A549 (cell line): Measurements from ENCODE around the gene CASP8. TPM values are rescaled to one million over a fixed set of nuclear protein-coding genes. Genes with fewer than 3 reads are reported as not detected.

ENCODE experiments used
- ATAC-seq, 2 experiments: fragments of 200-7000 bp in 1 of 2; fragments of >200 bp in 1 of 2; cut with Nextera tagmentation in 1 of 2; cut with Tn5 transposase in 1 of 2; 3 replicates each; pipeline versions ENCODE4 v1.8.0 to v1.9.1; 2018 to 2020; ENCODE audit warnings: mild to moderate bottlenecking in 1 of 2, moderate library complexity in 1 of 2
- CTCF ChIA-PET: fragments of 300-600 bp; sonication (Branson Sonifier 250); formaldehyde crosslinking; extraction: SDS; loops from one replicate; lab custom pipeline; 2021; ENCODE audit warnings: antibody characterized with exemption, inconsistent platforms; lab: Yijun Ruan, JAX
- POLR2A ChIA-PET: fragments of 350-600 bp; formaldehyde crosslinking; extraction: SDS; loops from one replicate; lab custom pipeline; 2021; ENCODE audit warnings: antibody characterized with exemption, inconsistent platforms; lab: Yijun Ruan, JAX
- DNase-seq, 2 experiments: peaks; one replicate each; pipeline versions ENCODE4 v3.0.0 to v3.0.0-alpha.2; 2011 to 2016; ENCODE audit warnings: low read depth in 1 of 2, low spot score in 1 of 2
- FAIRE-seq: peaks from 2 replicates; lab custom pipeline; 2011; peaks lifted over from hg19 to GRCh38; lab: Jason Lieb, UNC
- H3K27ac ChIP-seq, 2 experiments: fragments of >200 bp; sonication (Bioruptor Twin); formaldehyde crosslinking; 3 replicates each; pipeline ENCODE4 v1.5.1; 2016 to 2017
- H3K4me1 ChIP-seq: fragments of >200 bp; sonication (Bioruptor Twin); formaldehyde crosslinking; 3 replicates; pipeline ENCODE4 v1.6.1; 2016
- H3K4me2 ChIP-seq: fragments of >200 bp; sonication (Bioruptor Twin); formaldehyde crosslinking; 3 replicates; pipeline ENCODE4 v1.6.1; 2016
- H3K4me3 ChIP-seq: fragments of >200 bp; sonication (Bioruptor Twin); formaldehyde crosslinking; 3 replicates; pipeline ENCODE4 v1.5.1; 2016
- H3K9me3 ChIP-seq: fragments of >200 bp; sonication (Bioruptor Twin); formaldehyde crosslinking; 3 replicates; pipeline ENCODE4 v1.6.1; 2016
- CBX8 ChIP-seq: fragments of 200-600 bp; sonication (generic); IDR thresholded peaks from 2 replicates; pipeline ENCODE4 v1.6.1; 2016
- FOXS1 ChIP-seq: fragments of 250-450 bp; sonication (Bioruptor Pico); IDR thresholded peaks from 2 replicates; pipeline ENCODE4 v1.5.0; 2020; ENCODE audit warnings: mild to moderate bottlenecking, moderate library complexity
- JUN ChIP-seq, 2 experiments: fragments of >200 bp; sonication (Bioruptor Twin); formaldehyde crosslinking; IDR thresholded peaks; 2 replicates in 1 of 2; 3 replicates in 1 of 2; pipeline ENCODE4 v1.6.1; 2016 to 2017
- KDM1A ChIP-seq: fragments of 200-600 bp; sonication (generic); IDR thresholded peaks from 2 replicates; pipeline ENCODE4 v1.6.1; 2016; ENCODE audit warnings: low read depth, mild to moderate bottlenecking
- PHF8 ChIP-seq: fragments of 200-600 bp; sonication (generic); IDR thresholded peaks from 2 replicates; pipeline ENCODE4 v1.6.1; 2016; ENCODE audit warnings: low read depth, mild to moderate bottlenecking, antibody characterized with exemption, moderate library complexity, borderline replicate concordance
- POLR2A ChIP-seq: IDR thresholded peaks from 2 replicates; pipeline ENCODE4 v1.6.1; 2012; ENCODE audit warnings: mild to moderate bottlenecking, low read length
- RAD21 ChIP-seq, 2 experiments: fragments of >200 bp in 1 of 2; sonication (Bioruptor Twin) in 1 of 2; formaldehyde crosslinking in 1 of 2; IDR thresholded peaks in 1 of 2; conservative IDR thresholded peaks in 1 of 2; 2 replicates in 1 of 2; 3 replicates in 1 of 2; pipeline ENCODE4 v1.6.1; 2012 to 2018; ENCODE audit warnings: inconsistent platforms in 1 of 2
- RARB ChIP-seq: fragments of 250-450 bp; sonication (Bioruptor Pico); IDR thresholded peaks from 2 replicates; pipeline ENCODE4 v1.8.0; 2021; ENCODE audit warnings: mild to moderate bottlenecking, moderate library complexity
- SMC3 ChIP-seq: fragments of >200 bp; sonication (Bioruptor Twin); formaldehyde crosslinking; IDR thresholded peaks from 3 replicates; pipeline ENCODE4 v1.6.1; 2018; ENCODE audit warnings: inconsistent platforms
- TFCP2L1 ChIP-seq: fragments of 250-450 bp; sonication (Bioruptor Pico); IDR thresholded peaks from 2 replicates; pipeline ENCODE4 v1.5.0; 2021; ENCODE audit warnings: mild to moderate bottlenecking
- ZC3H11A ChIP-seq: fragments of 450-650 bp; IDR thresholded peaks from 2 replicates; pipeline ENCODE4 v1.6.1; 2014; ENCODE audit warnings: antibody characterized with exemption, mild to moderate bottlenecking
- WGBS: methylation state at CpG from one replicate; pipeline ENCODE4 v1.1.6; 2017; ENCODE audit errors: missing lambda C conversion rate; 5-methylcytosine and 5-hydroxymethylcytosine counted together
- polyA plus RNA-seq, 4 experiments: library from polyadenylated mRNA; depleted of rRNA in 3 of 4; stranded (reverse); fragments of >200 nt; fragmentation: RNase III in 1 of 4; extraction: RNeasy Plus Mini Kit Qiagen cat#74134 plus additional on column Dnase treatment in 1 of 4; gene quantifications; 2 replicates in 3 of 4; 3 replicates in 1 of 4; pipeline ENCODE4 v1.2.3, GENCODE V29; 2011 to 2017
- TF ChIP-seq, protein P1 (sequence below): fragments of 150-350 bp; IDR thresholded peaks from 2 replicates; pipeline ENCODE4 v1.6.1; 2014; ENCODE audit warnings: low read depth, mild to moderate bottlenecking, low read length
- TF ChIP-seq, protein P2 (sequence below): fragments of >200 bp; sonication (Bioruptor Twin); formaldehyde crosslinking; IDR thresholded peaks from 3 replicates; pipeline ENCODE4 v1.5.1; 2016

The CASP8 gene
- polyA plus RNA-seq, 2 of the 4 experiments (the other 2 are of a cell fraction) = 40.2 to 65.2 TPM

DNA sequence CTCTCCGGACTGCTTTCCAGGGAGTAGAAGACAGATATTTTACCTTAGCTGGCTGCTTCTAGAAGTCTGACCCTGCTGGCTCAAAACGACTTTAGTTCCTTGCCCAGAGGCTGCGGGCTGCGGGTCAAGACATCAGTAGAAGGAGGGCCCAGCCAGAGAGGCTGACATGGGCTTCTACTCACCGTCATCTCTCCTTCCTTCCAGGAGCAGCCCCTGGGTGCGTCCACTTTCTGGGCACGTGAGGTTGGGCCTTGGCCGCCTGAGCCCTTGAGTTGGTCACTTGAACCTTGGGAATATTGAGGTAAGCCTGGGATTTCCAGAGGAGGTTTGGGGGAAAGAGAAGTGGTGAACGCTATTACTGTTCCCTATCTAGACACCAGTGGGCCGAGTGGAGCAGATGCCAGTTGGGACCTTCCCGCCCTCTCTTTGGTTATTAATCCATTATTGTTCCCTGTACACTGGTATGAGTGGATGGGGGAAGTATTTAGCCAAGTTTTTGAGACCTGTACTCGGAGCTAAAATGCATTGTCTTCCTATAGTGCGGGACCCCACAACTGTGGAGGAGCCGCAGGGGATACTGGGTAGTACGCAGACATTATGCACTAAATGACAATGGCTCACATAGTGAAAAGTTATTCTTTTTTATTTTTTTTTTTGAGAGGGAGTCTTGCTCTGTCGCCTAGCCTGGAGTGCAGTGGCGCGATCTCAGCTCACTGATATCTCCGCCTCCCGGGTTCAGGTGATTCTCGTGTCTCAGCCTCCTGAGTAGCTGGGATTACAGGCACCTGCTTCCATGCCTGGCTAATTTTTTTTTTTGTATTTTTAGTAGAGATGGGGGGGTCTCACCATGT lies 26.3 kb upstream of the CASP8 start:
- WGBS = 11% methylated on average over 21 of the region's 21 CpGs
- Histone ChIP-seq H3K27ac (peak overlapping the region; percentile 75 to 88), H3K4me2 (peak overlapping the region; percentile 67), H3K4me1 (peaks cover 23% of the 10 kb centered on the region), H3K9me3 (no peaks in the 10 kb centered on the region), H3K4me3 (peak overlapping the region; percentile 62)
- ATAC-seq (peak; percentile 57 to 60), FAIRE-seq (no peak), DNase-seq (no peak)
- TF ChIP-seq JUN (IDR thresholded peaks at IDR 0.05) (0 out of 5 replicates have a peak, but pooled peaks of 1 of the 2 experiments have one; percentile 10), RARB (CRISPR knock-in tag) (no peak), PHF8 (0 out of 2 replicates have a peak, but pooled peaks have one; percentile 17)
- ChIA-PET CTCF (interaction anchor here (0.6 to 2.8 kb wide), 10 partner anchors 15 to 644 kb away, joined by 3 to 47 read pairs (median 5); partner anchors contain the start of genes HYCC2 and NDUFB3), POLR2A (interaction anchor here (0.8 to 2.9 kb wide), 4 partner anchors 51 to 333 kb away, joined by 3 to 23 read pairs (median 5); partner anchors contain the start of gene CASP10)

DNA sequence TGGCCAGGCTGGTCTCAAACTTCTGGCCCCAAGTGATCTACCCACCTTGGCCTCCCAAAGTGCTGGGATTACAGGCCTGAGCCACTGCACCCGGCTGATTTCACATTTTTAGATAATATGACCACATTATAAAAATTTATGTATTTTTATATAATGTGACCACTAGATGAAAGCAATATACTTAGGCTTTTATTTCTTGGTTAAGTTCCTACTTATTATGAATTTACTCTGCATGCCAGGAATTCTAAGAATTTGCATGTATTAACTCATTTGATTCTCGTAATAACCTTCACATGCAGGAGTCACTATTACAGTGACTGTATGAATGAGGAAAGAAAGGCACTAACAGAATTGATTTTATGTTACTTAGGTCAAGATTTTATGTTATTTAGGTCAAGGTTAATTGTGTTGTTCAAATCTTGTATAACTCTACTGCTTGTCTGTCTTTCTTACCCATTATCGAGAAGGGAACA lies 25.6 kb upstream of the CASP8 start:
- TF ChIP-seq, protein P1, sequence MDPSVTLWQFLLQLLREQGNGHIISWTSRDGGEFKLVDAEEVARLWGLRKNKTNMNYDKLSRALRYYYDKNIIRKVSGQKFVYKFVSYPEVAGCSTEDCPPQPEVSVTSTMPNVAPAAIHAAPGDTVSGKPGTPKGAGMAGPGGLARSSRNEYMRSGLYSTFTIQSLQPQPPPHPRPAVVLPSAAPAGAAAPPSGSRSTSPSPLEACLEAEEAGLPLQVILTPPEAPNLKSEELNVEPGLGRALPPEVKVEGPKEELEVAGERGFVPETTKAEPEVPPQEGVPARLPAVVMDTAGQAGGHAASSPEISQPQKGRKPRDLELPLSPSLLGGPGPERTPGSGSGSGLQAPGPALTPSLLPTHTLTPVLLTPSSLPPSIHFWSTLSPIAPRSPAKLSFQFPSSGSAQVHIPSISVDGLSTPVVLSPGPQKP = no peak
- TF ChIP-seq POLR2A (no peak), KDM1A (no peak), FOXS1 (CRISPR knock-in tag) (no peak), CBX8 (no peak), TFCP2L1 (CRISPR knock-in tag) (no peak), RARB (CRISPR knock-in tag) (no peak)
- peak overlapping the region; percentile 67 for H3K4me2 ChIP-seq
- DNase-seq = no peak
- CTCF ChIA-PET = interaction anchor here (0.6 to 0.8 kb wide), 4 partner anchors 129 to 645 kb away, joined by 3 to 6 read pairs (median 5); no protein-coding TSS in a partner anchor
- H3K9me3 ChIP-seq = no peaks in the 10 kb centered on the region
- H3K4me1 ChIP-seq = peaks cover 23% of the 10 kb centered on the region
- peak overlapping the region; percentile 62 for H3K4me3 ChIP-seq
- ATAC-seq = no peak
- peak overlapping the region; percentile 75 to 88 for H3K27ac ChIP-seq
- WGBS = 54% methylated on average over 3 of the region's 3 CpGs
- no peak for FAIRE-seq
- POLR2A ChIA-PET = no interaction called here

DNA sequence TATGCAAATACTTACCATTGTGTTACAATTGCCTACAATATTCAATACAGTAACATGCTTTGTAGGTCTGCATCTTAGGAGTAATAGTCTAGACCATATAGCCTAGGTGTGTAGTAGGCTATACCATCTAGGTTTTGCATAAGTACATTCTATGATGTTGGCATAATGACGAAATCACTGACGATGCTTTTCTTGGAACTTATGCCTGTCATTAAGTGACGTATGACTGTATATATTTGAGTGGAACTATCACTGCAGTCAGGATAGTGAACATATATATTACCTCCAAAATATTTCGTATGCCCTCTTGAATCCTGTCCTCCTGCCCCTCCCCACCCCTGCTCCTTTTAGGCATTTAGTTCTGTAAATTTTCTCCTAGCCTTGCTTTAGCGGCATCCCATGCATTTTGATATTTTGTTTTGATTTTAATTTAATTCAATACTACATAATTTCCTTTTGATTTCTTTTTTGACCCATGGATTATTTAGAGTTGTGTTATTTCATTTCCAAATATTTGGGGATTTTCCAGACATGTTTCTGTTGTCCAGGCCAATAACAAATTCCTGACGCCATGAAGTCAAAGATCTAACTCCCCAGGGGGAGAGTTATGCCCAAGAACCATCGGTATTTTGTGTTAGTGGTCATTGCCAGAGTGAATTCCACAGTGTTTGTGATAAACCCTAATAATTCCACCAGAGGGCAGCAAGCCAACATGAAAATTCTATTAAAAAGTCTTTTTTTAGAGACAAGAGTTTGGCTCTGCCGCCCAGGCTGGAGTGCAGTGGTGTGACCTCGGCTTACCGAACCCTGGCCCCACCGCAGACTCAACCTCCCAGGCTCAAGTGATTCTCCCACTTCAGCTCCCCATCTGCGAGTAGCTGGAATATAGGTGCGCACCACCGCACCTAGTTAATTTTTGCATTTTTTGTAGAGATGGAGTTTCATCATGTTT lies 24.2 kb upstream of the CASP8 start:
- Histone ChIP-seq H3K4me1 (peaks cover 23% of the 10 kb centered on the region), H3K4me3 (no peak overlapping the region), H3K27ac (peak overlapping the region in 1 of 2 experiments; percentile 62; a peak in 3 of 6 replicates), H3K9me3 (no peaks in the 10 kb centered on the region), H3K4me2 (peak overlapping the region; percentile 67)
- TF ChIP-seq RAD21 (conservative IDR thresholded peaks at IDR 0.05 in 1 of 2, IDR thresholded peaks at IDR 0.05 in 1 of 2) = peak; percentile 84 to 89
- TF ChIP-seq, protein P2, sequence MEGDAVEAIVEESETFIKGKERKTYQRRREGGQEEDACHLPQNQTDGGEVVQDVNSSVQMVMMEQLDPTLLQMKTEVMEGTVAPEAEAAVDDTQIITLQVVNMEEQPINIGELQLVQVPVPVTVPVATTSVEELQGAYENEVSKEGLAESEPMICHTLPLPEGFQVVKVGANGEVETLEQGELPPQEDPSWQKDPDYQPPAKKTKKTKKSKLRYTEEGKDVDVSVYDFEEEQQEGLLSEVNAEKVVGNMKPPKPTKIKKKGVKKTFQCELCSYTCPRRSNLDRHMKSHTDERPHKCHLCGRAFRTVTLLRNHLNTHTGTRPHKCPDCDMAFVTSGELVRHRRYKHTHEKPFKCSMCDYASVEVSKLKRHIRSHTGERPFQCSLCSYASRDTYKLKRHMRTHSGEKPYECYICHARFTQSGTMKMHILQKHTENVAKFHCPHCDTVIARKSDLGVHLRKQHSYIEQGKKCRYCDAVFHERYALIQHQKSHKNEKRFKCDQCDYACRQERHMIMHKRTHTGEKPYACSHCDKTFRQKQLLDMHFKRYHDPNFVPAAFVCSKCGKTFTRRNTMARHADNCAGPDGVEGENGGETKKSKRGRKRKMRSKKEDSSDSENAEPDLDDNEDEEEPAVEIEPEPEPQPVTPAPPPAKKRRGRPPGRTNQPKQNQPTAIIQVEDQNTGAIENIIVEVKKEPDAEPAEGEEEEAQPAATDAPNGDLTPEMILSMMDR = peak; percentile 82
- TF ChIP-seq ZC3H11A = no peak
- TF ChIP-seq SMC3 = peak; percentile 83
- POLR2A ChIA-PET = no interaction called here
- 34% methylated on average over 14 of the region's 14 CpGs for WGBS
- no peak for FAIRE-seq
- peak in 1 of 2 experiments; percentile 67 for DNase-seq
- peak; percentile 14 to 16; a peak in 4 of 6 replicates for ATAC-seq
- CTCF ChIA-PET = interaction anchor here (0.6 to 1.3 kb wide), 13 partner anchors 15 to 943 kb away, joined by 3 to 6 read pairs (median 4); partner anchors contain the start of gene CASP8
